Measurements from ENCODE around the gene PDZD2. TPM values are rescaled to one million over a fixed set of nuclear protein-coding genes. Genes with fewer than 3 reads are reported as not detected.
"Not testable (repeated sequence)": the region's sequence is repeated elsewhere in the genome, so short reads cannot be mapped to it uniquely, and the experiment has no call there.

Gene PDZD2
- total RNA-seq, 1 donor from 2014 or later, result 14.7 TPM

DNA sequence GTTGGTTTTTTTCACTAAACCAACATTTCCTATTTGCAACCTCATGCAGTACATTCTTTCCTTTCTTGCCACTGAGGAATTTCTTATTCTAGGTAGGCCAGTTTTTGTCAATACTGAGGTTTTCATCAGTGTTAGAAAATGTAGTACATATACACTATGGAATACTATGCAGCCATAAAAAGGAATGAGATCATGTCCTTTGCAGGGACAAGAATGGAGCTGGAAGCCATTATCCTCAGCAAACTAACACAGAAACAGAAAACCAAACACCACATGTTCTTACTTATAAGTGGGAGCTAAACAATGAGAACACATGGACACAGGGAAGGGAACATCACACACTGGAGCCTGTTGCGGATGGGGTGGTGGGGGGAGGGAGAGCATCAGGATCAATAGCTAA is 441.6 kb downstream of the PDZD2 start:
- DNase-seq (ENCODE audit: low spot score in 2 of 2); FAIRE-seq: not testable (repeated sequence)

DNA sequence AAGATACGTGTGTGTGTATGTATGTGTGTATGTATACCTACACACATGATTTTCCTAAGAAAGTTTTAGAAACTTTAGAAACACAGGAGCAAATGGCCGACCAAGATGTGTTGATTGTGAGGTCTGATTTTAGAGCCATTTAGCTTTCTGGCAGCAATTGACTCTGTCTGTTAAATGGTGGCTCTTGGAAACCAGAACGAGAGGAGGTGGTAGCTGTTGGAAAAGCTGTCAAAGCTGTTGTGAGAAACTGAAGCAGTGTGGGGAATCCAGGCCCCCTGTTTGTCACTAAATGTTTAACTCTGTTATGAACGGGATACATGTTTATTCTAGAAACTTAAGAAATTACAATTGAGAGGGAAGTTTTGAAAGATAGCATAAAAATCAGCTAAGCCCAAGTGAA is 443.8 kb downstream of the PDZD2 start:
- DNase-seq (ENCODE audit: low spot score in 2 of 2) (no peak), FAIRE-seq (no peak)

DNA sequence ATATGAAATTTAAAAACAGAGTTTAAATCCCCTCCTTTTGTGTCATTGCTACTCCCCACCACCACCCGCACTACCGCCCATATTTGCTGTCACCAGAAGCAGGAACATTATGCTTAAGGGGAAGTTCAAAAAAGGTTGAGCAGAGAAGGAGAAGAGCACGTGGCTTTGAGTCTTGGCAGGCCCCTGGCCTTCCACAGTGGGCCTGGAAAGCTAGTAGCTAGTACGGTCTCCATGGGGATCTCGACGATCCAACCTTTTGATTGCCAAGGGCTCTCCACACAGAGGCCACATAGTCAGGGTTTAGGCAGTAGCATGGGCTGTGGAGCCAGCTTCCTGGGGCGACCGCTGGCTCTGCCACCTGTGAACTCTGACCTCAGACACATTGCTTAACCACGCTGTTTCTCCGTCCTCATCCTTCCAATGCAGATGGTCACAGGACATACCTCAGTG is 445.1 kb downstream of the PDZD2 start:
- no peak for FAIRE-seq
- DNase-seq (ENCODE audit: low spot score in 2 of 2), result peak in 1 of 2 donors; percentile 38

DNA sequence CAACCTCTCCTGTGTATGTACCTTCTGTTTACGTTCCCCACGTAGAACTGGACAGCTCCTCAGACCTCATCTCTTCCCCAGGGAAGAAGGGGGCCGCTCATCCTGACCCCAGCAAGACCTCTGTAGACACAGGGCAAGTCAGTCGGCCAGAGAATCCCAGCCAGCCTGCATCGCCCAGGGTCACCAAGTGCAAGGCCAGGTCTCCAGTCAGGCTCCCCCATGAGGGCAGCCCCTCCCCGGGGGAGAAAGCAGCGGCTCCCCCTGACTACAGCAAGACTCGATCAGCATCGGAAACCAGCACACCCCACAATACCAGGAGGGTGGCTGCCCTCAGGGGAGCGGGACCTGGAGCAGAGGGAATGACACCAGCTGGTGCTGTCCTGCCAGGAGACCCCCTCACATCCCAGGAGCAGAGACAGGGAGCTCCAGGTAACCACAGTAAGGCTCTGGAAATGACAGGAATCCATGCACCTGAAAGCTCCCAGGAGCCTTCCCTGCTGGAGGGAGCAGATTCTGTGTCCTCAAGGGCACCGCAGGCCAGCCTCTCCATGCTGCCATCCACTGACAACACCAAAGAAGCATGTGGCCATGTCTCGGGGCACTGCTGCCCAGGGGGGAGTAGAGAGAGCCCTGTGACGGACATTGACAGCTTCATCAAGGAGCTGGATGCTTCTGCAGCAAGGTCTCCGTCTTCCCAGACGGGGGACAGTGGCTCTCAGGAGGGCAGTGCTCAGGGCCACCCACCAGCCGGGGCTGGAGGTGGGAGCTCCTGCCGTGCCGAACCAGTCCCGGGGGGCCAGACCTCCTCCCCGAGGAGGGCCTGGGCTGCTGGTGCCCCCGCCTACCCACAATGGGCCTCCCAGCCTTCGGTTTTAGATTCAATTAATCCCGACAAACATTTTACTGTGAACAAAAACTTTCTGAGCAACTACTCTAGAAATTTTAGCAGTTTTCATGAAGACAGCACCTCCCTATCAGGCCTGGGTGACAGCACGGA is 448.5 kb downstream of the PDZD2 start:
- DNase-seq (ENCODE audit: low spot score in 2 of 2), result no peak
- FAIRE-seq, result no peak

DNA sequence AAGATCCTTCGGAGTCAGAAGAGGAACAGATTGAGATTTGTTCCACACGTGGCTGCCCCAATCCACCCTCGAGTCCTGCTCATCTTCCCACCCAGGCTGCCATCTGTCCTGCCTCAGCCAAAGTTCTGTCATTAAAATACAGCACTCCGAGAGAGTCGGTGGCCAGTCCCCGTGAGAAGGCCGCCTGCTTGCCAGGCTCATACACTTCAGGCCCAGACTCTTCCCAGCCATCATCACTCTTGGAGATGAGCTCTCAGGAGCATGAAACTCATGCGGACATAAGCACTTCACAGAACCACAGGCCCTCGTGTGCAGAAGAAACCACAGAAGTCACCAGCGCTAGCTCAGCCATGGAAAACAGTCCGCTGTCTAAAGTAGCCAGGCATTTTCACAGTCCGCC is 449.3 kb downstream of the PDZD2 start:
- DNase-seq (ENCODE audit: low spot score in 2 of 2) (no peak), FAIRE-seq (no peak)

DNA sequence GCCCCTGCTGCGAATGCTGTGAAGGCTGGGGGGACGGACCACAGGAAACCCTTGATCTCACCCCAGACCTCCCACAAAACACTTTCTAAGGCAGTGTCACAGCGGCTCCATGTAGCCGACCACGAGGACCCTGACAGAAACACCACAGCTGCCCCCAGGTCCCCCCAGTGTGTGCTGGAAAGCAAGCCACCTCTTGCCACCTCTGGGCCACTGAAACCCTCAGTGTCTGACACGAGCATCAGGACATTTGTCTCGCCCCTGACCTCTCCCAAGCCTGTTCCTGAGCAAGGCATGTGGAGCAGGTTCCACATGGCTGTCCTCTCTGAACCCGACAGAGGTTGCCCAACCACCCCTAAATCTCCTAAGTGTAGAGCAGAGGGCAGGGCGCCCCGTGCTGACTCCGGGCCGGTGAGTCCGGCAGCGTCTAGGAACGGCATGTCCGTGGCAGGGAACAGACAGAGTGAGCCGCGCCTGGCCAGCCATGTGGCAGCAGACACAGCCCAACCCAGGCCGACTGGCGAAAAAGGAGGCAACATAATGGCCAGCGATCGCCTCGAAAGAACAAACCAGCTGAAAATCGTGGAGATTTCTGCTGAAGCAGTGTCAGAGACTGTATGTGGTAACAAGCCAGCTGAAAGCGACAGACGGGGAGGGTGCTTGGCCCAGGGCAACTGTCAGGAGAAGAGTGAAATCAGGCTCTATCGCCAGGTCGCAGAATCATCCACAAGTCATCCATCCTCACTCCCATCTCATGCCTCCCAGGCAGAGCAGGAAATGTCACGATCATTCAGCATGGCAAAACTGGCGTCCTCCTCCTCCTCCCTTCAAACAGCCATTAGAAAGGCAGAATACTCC is 450.4 kb downstream of the PDZD2 start:
- DNase-seq (ENCODE audit: low spot score in 2 of 2) (no peak), FAIRE-seq (no peak)

DNA sequence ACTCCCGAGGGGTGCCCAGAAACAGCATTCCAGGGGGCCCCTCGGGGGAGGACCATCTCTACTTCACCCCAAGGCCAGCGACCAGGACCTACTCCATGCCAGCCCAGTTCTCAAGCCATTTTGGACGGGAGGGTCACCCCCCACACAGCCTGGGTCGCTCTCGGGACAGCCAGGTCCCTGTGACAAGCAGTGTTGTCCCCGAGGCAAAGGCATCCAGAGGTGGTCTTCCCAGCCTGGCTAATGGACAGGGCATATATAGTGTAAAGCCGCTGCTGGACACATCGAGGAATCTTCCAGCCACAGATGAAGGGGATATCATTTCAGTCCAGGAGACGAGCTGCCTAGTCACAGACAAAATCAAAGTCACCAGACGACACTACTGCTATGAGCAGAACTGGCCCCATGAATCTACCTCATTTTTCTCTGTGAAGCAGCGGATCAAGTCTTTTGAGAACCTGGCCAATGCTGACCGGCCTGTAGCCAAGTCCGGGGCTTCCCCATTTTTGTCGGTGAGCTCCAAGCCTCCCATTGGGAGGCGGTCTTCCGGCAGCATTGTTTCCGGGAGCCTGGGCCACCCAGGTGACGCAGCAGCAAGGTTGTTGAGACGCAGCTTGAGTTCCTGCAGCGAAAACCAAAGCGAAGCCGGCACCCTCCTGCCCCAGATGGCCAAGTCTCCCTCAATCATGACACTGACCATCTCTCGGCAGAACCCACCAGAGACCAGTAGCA is 451.3 kb downstream of the PDZD2 start:
- DNase-seq (ENCODE audit: low spot score in 2 of 2) (no peak), FAIRE-seq (no peak)

DNA sequence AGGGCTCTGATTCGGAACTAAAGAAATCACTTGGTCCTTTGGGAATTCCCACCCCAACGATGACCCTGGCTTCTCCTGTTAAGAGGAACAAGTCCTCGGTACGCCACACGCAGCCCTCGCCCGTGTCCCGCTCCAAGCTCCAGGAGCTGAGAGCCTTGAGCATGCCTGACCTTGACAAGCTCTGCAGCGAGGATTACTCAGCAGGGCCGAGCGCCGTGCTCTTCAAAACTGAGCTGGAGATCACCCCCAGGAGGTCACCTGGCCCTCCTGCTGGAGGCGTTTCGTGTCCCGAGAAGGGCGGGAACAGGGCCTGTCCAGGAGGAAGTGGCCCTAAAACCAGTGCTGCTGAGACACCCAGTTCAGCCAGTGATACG is 451.8 kb downstream of the PDZD2 start:
- DNase-seq (ENCODE audit: low spot score in 2 of 2) (no peak), FAIRE-seq (no peak)

DNA sequence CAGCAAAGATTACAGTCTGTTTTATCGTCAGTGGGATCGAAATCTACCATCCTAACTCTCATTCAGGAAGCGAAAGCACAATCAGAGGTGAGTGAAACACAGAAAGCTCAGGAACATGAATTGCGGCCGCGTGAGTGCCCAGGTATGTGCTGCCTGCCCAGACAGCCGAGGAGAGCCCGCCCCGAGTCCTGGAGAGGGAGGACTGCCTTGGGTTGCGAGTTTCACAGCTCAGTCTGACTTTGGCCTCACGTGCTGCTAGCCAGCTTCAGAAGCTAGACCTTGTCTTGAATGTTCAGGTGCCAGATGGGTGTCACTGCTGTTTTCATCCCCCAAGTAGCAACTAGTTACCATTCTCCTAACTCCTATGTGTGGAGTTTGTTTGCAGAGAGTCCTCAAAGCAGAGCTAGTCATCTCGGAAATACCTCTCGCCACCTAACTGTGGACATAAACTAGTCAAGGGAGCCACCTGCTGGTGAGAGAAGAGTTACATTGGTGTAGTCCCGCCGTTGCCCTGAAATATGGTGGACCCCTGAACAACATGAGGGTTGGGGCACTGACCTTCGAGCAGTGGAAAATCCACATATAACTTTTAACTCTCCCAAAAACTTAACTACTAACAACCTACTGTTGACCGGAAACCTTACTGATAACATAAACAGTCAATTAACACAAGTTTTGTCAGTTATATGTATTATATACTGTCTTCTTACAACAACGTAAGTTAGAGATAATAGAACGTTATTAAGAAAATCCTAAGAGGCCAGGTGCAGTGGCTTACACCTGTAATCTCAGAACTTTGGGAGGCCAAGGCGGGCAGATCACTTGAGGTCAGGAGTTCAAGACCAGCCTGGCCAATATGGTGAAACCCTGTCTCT is 454.2 kb downstream of the PDZD2 start:
- DNase-seq (ENCODE audit: low spot score in 2 of 2) (peak; percentile 63 to 76), FAIRE-seq (no peak)

DNA sequence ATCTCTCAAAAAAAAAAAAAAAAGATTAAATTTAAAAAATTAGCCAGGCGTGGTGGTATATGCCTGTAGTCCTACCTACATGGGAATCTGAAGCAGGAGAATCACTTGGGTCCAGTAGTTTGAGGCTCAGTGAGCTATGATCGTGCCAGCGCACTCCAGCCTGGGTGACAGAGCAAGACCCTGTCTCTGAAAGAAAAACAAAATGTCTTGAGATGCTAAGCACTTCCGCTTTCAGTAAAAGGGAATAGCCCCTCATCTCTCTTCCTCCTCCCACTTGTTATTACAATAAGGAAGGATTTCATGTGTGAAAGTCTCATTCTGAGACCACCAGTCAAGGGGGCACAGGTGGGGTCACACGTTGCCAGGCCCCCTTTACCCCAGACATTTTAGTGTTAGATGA is 455.8 kb downstream of the PDZD2 start:
- no peak for FAIRE-seq

DNA sequence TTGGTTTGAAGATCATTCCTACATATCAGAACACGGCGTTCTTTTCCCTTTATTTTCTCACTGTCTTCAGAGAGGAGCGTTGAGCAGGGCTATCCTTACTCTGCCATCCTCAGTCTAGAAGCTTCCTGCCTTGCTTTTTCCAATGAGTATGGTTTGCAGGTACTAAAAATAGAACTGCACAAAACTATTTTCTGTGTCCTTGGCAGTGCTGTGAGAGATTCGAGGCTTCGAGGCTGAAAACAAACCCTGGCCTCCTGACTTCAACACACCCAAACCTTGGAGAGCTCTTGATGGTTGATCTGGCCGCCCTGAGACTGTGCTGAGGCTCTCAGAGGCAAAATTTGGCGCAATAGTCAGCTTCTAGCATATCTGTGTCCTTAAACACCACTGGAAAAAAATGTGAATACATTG is 456.3 kb downstream of the PDZD2 start:
- FAIRE-seq (no peak), DNase-seq (ENCODE audit: low spot score in 2 of 2) (no peak)

More for the DNA sequence above, 455.8 kb downstream of the PDZD2 start:
- no peak for DNase-seq (ENCODE audit: low spot score in 2 of 2)

DNA sequence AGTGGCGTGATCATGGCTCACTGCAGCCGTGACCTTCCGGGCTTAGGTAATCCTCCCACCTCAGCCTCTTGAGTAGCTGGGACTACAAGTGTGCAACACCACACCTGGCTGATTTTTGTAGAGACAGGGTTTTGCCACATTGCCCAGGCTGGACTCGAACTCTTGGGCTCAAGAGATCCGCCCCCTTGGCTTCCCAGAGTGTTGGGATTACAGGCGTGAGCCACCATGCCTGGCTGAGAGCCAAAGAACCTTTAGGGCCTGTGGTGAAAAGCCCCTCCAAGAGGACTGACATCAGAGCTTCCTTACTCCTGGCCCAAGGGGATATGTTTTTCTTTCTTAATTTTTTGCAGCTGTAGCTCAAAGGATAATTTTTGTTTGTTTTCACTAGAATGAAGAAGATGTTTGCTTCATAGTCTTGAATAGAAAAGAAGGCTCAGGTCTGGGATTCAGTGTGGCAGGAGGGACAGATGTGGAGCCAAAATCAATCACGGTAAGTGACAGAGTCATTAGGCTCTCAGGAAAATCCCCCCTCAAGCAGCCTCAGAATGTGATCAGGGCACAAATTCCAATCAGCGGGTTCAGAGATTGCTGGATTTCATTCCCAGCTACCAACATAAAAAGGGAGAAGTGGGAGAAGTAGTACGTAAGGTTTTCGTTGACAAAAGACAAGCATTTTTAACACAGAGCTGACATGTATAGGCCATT is 458.1 kb downstream of the PDZD2 start:
- no peak for FAIRE-seq
- DNase-seq (ENCODE audit: low spot score in 2 of 2), result no peak

DNA sequence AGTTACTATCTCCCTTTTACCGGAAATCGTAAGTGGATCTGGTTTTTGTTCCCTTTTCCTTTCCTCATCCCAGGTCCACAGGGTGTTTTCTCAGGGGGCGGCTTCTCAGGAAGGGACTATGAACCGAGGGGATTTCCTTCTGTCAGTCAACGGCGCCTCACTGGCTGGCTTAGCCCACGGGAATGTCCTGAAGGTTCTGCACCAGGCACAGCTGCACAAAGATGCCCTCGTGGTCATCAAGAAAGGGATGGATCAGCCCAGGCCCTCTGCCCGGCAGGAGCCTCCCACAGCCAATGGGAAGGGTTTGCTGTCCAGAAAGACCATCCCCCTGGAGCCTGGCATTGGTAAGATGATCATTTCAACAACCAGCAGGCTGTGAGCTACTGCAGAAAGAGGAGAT is 459.4 kb downstream of the PDZD2 start:
- no peak for DNase-seq (ENCODE audit: low spot score in 2 of 2)
- no peak for FAIRE-seq

DNA sequence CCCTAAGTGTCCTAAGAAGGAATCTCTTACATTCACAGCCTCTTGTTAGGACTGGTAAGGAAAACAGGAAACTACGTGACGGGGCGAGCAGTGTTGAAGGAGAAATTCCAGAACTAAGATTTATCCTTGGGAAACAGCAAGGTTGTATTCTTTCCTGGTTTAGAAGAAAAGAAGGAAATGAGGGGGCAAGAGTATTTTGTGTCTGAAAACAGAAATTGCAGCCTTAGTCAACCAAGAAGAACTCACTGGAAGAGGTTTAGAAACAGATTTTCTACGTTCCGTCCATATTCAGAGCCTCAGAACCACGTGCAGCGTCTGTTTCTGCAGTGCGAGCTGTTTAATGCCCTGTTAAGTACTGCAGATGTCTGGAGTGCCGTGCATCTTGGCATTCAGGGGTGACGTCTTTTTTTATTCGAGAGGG is 460.0 kb downstream of the PDZD2 start:
- FAIRE-seq (no peak), DNase-seq (ENCODE audit: low spot score in 2 of 2) (no peak)

DNA sequence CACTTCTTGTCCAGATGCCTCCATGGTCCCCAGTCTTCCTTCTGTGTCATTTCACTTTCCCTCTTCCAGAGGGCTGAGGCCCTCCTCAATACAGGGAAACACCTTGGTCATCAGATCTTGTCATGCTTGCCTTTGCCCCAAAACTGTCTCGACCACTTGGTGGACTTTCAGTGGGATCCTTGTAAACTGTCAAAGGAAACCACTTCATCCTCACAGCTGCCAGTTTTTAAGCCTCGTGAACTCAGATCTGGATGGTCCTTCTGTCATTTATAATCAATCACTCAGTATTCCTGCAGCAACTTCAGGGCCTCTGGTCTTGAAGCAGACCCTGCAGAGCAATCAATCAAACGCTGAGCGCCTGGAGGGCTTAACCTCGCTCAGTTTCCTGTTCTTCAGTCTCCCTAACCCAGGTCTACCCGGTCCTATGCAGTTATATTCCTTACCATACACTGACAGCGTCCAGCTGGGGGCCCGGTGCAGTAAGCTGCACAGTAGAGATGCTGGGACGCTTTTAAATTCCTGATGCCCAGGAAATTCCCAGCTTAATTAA is 460.6 kb downstream of the PDZD2 start:
- FAIRE-seq (no peak), DNase-seq (ENCODE audit: low spot score in 2 of 2) (no peak)

DNA sequence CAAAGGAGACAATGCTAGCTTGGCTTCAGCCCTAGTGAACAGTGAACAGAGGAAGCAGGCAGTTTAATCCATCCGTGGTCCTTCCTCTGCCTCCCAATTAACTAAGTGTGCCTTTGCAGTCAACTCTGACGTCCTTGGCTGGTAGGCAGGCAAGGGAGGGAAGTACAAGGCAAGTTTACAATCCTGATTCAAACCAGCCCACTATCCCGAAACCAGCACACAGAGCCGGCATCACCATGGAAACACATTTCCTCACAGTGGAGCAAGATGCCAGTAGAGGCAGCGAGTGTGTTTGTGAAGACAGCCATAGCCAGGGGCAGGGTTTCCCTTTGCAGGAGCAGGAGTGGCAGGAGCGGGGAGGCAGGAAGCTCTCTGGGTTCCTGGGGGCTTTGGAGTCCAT is 461.3 kb downstream of the PDZD2 start:
- no peak for FAIRE-seq
- no peak for DNase-seq (ENCODE audit: low spot score in 2 of 2)

DNA sequence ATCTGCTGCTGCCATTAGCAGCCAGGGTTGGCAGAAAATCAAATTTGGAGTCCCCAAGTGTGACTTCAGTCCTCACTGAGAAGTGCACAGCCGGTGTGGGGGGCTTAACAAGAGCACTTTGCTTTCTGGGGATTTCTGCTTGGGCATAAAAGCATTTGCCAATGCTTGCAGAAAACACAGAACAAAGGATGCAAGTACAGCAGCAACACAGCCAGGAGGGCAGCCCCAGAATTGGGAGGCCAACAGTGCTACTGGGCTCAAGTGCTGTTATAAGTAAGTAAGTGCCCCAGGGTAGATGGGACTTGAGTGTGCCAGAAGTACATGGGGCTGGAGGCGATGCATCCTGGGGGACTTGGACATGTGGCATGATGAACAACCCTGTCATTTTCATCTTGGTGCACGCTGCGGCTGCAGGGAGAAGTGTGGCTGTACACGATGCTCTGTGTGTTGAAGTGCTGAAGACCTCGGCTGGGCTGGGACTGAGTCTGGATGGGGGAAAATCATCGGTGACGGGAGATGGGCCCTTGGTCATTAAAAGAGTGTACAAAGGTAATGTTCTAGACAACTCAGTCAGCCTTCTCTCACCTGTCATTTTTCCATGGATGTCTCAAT is 461.9 kb downstream of the PDZD2 start:
- FAIRE-seq (no peak), DNase-seq (ENCODE audit: low spot score in 2 of 2) (no peak)

DNA sequence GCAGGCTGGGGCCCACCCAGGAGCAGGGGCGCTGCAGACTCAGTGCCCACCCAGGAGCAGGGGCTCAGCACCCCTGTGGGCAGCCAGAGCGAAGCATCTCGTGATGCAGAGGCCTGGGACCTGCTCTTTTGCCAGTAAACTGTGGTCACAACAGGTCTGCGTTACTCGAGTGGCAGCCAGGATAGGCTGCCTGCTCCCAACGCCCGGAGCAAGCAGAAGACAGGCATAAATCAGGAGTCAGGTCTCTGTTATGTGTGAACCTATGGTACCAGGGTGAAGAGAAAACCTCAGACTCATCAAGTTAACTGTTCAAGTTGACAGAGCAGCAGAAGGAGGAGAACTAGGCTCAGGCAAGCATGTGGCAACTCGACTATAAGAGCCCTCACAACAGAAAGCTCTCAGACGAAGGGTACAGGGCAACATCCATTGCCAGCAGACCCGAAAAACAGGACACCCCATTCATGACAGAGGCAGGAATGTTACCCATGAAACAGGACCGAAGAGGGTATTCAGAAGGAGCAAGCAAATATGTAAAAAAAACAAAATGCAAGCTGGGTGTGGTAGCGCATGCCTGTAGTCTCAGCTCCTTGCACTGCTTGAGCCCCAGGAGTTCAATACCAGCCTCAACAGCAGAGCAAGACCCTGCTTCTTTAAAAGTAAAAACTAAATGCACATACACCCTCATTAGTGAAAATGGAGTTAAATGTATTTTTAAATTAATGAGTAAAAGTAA is 463.5 kb downstream of the PDZD2 start:
- no peak for DNase-seq (ENCODE audit: low spot score in 2 of 2)
- no peak for FAIRE-seq

Data from frontal cortex (tissue), 4 donors.